Activated CD8-positive, alpha-beta memory T cell treated with anti-CD3 and anti-CD28 coated beads for 1 hour (primary cell): Measurements from ENCODE around the gene CMKLR1.

Experiments used
- DNase-seq, 2 donors: peaks; one replicate each; pipeline ENCODE4 v3.0.0-alpha.2; 2020; ENCODE audit warnings: low read depth in 1 of 2; ENCODE audit errors: extremely low read depth in 1 of 2

Gene CMKLR1

DNA sequence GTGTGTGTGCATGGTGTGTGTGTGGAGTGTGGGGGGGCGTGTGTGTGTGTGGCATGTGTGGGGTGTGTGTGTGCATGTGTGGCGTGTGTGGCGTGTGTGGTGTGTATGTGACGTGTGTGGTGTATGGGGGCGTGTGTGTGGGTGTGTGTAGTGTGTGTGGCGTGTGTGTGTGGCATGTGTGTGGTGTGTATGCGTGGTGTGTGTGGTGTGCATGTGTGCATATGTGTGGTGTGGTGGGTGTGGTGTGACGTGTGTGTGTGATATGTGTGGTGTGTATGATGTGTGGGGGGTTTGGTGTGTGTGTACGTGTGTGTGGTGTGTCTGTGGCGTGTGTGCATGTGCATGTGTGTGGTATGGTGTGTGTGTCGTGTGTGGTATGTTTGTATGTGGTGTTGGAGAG is 24.1 kb upstream of the CMKLR1 start:
- DNase-seq, result no peak

GRCh38 chr12:108361606-108362005 is 22.5 kb upstream of the CMKLR1 start:
- DNase-seq, result no peak

DNA sequence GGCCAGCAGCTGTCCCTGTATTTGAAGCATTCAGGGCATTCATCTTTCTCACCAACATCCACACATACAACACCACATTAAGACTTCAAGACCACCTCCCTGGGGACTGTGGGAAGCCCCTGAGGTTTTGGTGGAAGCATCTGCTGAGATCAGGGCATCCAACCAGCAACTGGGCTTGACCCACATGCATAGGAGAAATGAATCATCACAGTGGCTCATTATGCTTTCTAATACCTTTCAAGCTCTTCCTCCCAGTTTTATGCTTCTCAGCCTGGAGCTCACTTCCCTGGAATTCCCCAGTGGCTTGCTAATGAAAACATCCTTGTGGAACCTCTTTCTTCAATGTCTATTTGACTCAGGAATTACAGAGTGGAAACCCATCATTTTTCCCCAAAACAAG is 21.4 kb upstream of the CMKLR1 start:
- DNase-seq, result no peak

- DNase-seq, result no peak
These were observed 20.9 kb upstream of the CMKLR1 start for GRCh38 chr12:108360057-108360456.

DNA sequence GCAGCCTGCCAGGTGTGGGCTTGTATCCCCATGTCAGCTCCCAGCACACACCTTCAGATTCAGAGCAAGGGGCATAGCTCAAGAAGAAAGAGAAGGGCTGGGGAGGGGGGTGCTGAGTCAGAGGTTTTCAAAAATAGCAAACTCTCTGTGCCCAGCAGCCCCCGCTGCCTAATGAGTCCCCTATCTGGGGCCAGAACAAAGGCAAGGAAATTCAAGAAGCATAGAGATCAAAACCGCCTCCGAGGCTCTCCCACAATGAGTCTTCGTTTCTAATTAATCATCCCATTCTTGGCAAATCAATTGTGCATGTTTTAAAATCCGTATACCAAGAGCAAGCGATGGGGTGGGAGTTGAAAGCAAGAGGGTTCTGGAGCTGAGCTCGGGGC is 19.5 kb upstream of the CMKLR1 start:
- DNase-seq, result no peak

DNA sequence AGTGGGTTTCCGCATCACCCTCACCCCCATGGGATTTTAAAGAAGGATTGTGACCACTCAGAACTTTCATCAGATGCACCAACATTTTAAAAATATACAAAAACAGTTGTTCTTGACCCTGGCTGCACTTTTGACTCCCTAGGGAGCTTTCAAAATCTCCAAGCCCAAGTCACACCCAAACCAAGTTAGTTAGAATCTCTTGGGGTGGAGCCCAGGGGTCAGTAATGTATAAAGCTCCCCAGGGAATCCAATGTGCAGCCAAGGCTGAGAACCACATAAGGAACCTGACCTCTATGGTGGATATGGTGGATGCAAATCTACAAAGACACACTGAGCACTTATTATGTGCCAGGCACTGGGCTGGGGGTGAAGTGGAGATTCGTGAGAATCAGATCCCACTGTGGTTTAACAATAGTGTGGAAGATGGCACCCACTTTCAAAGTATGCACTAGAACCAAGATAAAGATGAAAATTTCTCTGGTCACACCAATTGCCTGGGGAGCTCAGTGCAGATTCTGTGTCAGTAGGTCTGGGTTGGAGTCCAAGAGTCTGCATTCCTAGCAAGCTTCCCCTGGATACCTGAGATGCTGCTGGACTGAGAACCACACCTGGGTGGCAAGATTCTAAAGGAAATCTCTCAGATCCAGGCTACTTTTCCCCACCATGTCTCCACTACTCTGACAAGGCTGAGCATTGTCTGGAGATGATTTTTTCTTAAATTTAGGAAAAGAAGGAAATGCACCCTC is 18.9 kb upstream of the CMKLR1 start:
- no peak for DNase-seq

- no peak for DNase-seq
These were observed 18.0 kb upstream of the CMKLR1 start for GRCh38 chr12:108356835-108357806.

DNA sequence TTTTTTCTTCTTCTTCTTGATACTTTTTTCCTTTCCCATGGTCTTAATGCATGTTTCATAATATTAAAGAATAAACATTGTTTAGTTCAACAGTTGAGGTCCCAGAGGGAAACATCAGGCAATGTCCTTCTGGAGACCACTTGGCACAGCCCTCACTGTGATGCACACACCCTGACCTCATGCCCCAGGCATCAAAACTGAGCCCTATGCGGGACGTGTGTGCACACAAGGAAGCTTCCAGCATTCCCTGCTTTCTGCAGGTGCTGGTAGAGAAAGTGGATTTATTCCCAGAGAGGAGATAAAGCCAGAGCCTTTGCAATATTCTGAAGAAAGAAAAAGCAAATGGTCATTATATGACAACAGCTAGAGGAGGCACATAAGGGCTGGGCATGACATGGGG is 16.0 kb upstream of the CMKLR1 start:
- no peak for DNase-seq

DNA sequence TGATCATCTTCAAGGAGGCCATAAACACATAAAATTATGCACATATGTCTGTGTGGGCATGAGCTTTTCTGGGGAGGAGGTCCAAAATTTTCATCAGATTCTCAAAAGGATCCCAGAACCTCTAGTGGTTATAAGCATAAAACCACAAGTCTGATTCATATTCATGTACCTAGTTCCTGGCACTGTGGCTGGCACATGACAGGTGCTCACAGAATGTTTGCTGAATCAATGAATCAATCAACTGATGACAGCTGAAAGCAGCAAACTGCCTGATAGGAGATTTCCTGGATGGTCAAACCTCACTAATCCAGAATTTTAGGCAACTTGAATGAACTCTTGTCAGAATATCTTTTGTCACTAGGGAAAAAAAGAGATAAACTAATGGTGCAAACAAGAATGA is 13.5 kb upstream of the CMKLR1 start:
- no peak for DNase-seq

GRCh38 chr12:108350511-108350910 is 11.4 kb upstream of the CMKLR1 start:
- no peak for DNase-seq

GRCh38 chr12:108349278-108349688 is 10.2 kb upstream of the CMKLR1 start:
- DNase-seq, result no peak

DNA sequence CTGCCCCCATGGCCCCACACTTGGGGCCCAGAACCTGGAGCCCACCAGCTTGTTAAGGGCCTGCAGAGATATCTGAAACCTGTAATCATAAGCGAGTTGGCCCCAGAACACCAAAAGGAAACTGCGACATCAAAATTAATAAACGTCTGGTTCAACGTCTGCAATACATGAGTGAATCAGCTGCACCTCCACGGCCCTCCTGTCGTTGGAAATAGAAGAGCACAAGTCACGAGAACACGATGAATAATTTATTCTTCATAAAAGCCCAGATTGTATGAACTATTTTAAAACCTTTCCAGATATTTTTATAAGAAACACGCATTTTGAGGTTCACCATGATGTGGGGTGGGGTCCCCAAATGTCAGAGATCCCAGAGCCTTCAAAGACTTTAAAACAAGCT is 9.7 kb upstream of the CMKLR1 start:
- DNase-seq, result no peak

- no peak for DNase-seq
These were observed 7.9 kb upstream of the CMKLR1 start for GRCh38 chr12:108346727-108347710.

- DNase-seq, result no peak
These were observed 6.9 kb upstream of the CMKLR1 start for GRCh38 chr12:108345716-108346633.

GRCh38 chr12:108342985-108343384 is 3.9 kb upstream of the CMKLR1 start:
- DNase-seq, result no peak

- no peak for DNase-seq
These were observed 3.0 kb upstream of the CMKLR1 start for GRCh38 chr12:108341854-108342847.

- DNase-seq, result no peak
These were observed 2.2 kb upstream of the CMKLR1 start for GRCh38 chr12:108341356-108341755.

DNA sequence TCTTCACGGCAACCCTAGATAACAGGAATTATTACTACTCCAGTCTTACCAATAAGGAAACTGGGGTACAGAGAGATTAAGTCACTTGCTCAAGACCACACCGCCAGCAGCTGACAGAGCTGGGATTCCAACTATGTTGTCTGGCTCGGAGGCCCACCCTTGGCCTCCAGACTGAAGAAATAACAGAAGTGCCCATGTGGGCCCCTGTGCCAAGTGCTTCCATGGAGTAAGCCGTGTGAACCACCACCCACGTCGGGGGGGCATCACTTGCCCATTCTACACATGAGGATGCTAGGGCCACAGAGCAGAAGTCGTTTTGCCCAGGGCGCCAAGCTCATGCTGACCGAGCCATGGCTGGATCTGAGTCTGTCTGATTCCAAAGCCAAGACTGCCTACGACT is 926 bp upstream of the CMKLR1 start:
- no peak for DNase-seq
